Uterus (tissue), 2 donors: Measurements from ENCODE around the gene MSMO1.

Experiments used
- CTCF ChIP-seq, 4 experiments: fragments of 200-600 bp in 2 of 4; fragments of 450-650 bp in 2 of 4; sonication (generic) in 2 of 4; IDR thresholded peaks; one replicate each; pipeline ENCODE4 v1.5.1; 2016 to 2019; ENCODE audit warnings: antibody characterized with exemption in 4 of 4, mild to moderate bottlenecking in 2 of 4, moderate library complexity in 1 of 4
- POLR2A ChIP-seq, 2 donors: fragments of 450-650 bp; IDR thresholded peaks; one replicate each; pipeline ENCODE4 v1.6.1; 2016; ENCODE audit warnings: antibody characterized with exemption in 2 of 2, mild to moderate bottlenecking in 1 of 2, moderate library complexity in 1 of 2

- TF ChIP-seq CTCF (IDR thresholded peaks at IDR 0.05) (no peak), POLR2A (IDR thresholded peaks at IDR 0.05) (no peak)
These were observed 27.9 kb upstream of the MSMO1 start for GRCh38 chr4:165299399-165300060.
